Right lobe of liver (tissue), 4 donors: ENCODE measurements around the gene PPRC1.

ENCODE experiments used
- CTCF ChIP-seq, 4 donors: fragments of 200-600 bp in 3 of 4; fragments of 450-650 bp in 1 of 4; IDR thresholded peaks; one replicate each; pipeline versions ENCODE4 v1.5.1 to v1.8.0; 2016 to 2022; ENCODE audit warnings: antibody characterized with exemption in 4 of 4, mild to moderate bottlenecking in 2 of 4
- POLR2A ChIP-seq: fragments of 450-650 bp; IDR thresholded peaks from one replicate; pipeline ENCODE4 v1.6.1; 2017; ENCODE audit warnings: antibody characterized with exemption, mild to moderate bottlenecking
- donor health status: DM: no; HTN: no; CAD: no.
- donor health status: DM: no; HTN: no; CAD: no.
- donor health status: DM: no; HTN: yes; CAD: no.

- TF ChIP-seq CTCF (IDR thresholded peaks at IDR 0.05) (no peak), POLR2A (no peak)
These were observed 8.2 kb downstream of the PPRC1 start for GRCh38 chr10:102140913-102141540.
